Left kidney (tissue), 2 donors: ENCODE data around the gene KCTD7. TPM values are rescaled to one million over a fixed set of nuclear protein-coding genes. Genes with fewer than 3 reads are reported as not detected.
"Not testable (repeated sequence)": the region's sequence is repeated elsewhere in the genome, so short reads cannot be mapped to it uniquely, and the experiment has no call there.

Experiments
- DNase-seq: peaks from one replicate; pipeline ENCODE4 v3.0.0-alpha.2; 2013
- polyA plus RNA-seq: library from polyadenylated mRNA; unstranded; fragments of 120-200 nt; gene quantifications from one replicate; pipeline ENCODE4 v1.2.1, GENCODE V29; 2013; ENCODE audit not compliant: insufficient read length

The KCTD7 gene
- polyA plus RNA-seq, 1 donor = 28.3 TPM

GRCh38 chr7:66681491-66682349, 53.0 kb downstream of the KCTD7 start:
- DNase-seq = peak; percentile 94

GRCh38 chr7:66682350-66683093, 53.8 kb downstream of the KCTD7 start:
- no peak for DNase-seq

- DNase-seq = not testable (repeated sequence)
Measured at GRCh38 chr7:66683094-66683769, 54.6 kb downstream of the KCTD7 start.

- DNase-seq = no peak
Measured at GRCh38 chr7:66683770-66684123, 55.1 kb downstream of the KCTD7 start.

- not testable (repeated sequence) for DNase-seq
Measured at GRCh38 chr7:66685663-66686062, 57.0 kb downstream of the KCTD7 start.

GRCh38 chr7:66687186-66687585, 58.5 kb downstream of the KCTD7 start:
- no peak for DNase-seq

GRCh38 chr7:66687672-66688071, 59.0 kb downstream of the KCTD7 start:
- not testable (repeated sequence) for DNase-seq

GRCh38 chr7:66689081-66689480, 60.4 kb downstream of the KCTD7 start:
- no peak for DNase-seq

- DNase-seq = no peak
Measured at GRCh38 chr7:66693331-66693730, 64.7 kb downstream of the KCTD7 start.

Other genes starting within 250 kb of the KCTD7 start
- 38.1 TPM for gene RABGEF1, start 111.9 kb downstream of the KCTD7 start, polyA plus RNA-seq